Suprapubic skin (tissue), 3 donors: ENCODE measurements around the gene MUC2.

Source experiments
- CTCF ChIP-seq, 2 donors: fragments of 200-600 bp in 1 of 2; fragments of 450-650 bp in 1 of 2; sonication (generic) in 1 of 2; IDR thresholded peaks; one replicate each; pipeline ENCODE4 v1.5.1; 2016 to 2019; ENCODE audit warnings: antibody characterized with exemption in 2 of 2, mild to moderate bottlenecking in 1 of 2, moderate library complexity in 1 of 2
- EP300 ChIP-seq: sonication (generic); formaldehyde crosslinking; IDR thresholded peaks from one replicate; pipeline ENCODE4 v1.6.1; 2017; ENCODE audit warnings: antibody characterized with exemption
- POLR2A ChIP-seq, 2 donors: fragments of 450-650 bp; IDR thresholded peaks; one replicate each; pipeline ENCODE4 v1.6.1; 2017; ENCODE audit warnings: antibody characterized with exemption in 2 of 2, mild to moderate bottlenecking in 2 of 2, moderate library complexity in 2 of 2

- TF ChIP-seq CTCF (IDR thresholded peaks at IDR 0.05) = no peak
- TF ChIP-seq POLR2A (IDR thresholded peaks at IDR 0.05) = no peak
- no peak for TF ChIP-seq EP300
These were observed 35.4 kb downstream of the MUC2 start for GRCh38 chr11:1109918-1110705.
